Mucosa of stomach (tissue), 1 donor: Measurements from ENCODE around the gene ROM1.
"Not testable (repeated sequence)": the region's sequence is repeated elsewhere in the genome, so short reads cannot be mapped to it uniquely, and the experiment has no call there.

Experiments
- H3K27me3 ChIP-seq: one replicate; pipeline ENCODE4 v1.7.0; 2013; ENCODE audit warnings: mild to moderate bottlenecking, low read length; ENCODE audit not compliant: control insufficient read depth, insufficient read depth
- H3K36me3 ChIP-seq: one replicate; pipeline ENCODE4 v1.7.0; 2013; ENCODE audit warnings: low read length; ENCODE audit not compliant: control insufficient read depth, insufficient read depth
- H3K4me1 ChIP-seq: one replicate; pipeline ENCODE4 v1.7.0; 2013; ENCODE audit warnings: mild to moderate bottlenecking, low read length; ENCODE audit not compliant: control insufficient read depth, insufficient read depth
- H3K4me3 ChIP-seq: one replicate; pipeline ENCODE4 v1.7.0; 2013; ENCODE audit warnings: low read length
- H3K9ac ChIP-seq: one replicate; pipeline ENCODE4 v1.7.0; 2013; ENCODE audit warnings: mild to moderate bottlenecking, low read length, moderate library complexity
- H3K9me3 ChIP-seq: one replicate; pipeline ENCODE4 v1.7.0; 2013; ENCODE audit warnings: mild to moderate bottlenecking, low read length, moderate library complexity; ENCODE audit not compliant: control insufficient read depth
- donor health status: Pancreatic carcinoma.

The ROM1 gene

GRCh38 chr11:62648185-62648966 is 35.3 kb downstream of the ROM1 start:
- H3K4me1 ChIP-seq: peaks cover 25% of the 10 kb centered on the region
- no peaks in the 10 kb centered on the region for H3K27me3 ChIP-seq
- no peak overlapping the region for H3K4me3 ChIP-seq
- no peaks in the 10 kb centered on the region for H3K9me3 ChIP-seq
- peaks cover 17% of the 10 kb centered on the region for H3K36me3 ChIP-seq
- no peak overlapping the region for H3K9ac ChIP-seq

GRCh38 chr11:62648967-62649364 is 35.9 kb downstream of the ROM1 start:
- Histone ChIP-seq H3K4me1 (peaks cover 25% of the 10 kb centered on the region), H3K9me3 (no peaks in the 10 kb centered on the region), H3K27me3 (no peaks in the 10 kb centered on the region), H3K36me3 (peaks cover 17% of the 10 kb centered on the region), H3K4me3 (no peak overlapping the region), H3K9ac (no peak overlapping the region)

GRCh38 chr11:62649486-62649885 is 36.4 kb downstream of the ROM1 start:
- no peak overlapping the region for H3K9ac ChIP-seq
- peaks cover 25% of the 10 kb centered on the region for H3K4me1 ChIP-seq
- no peak overlapping the region for H3K4me3 ChIP-seq
- no peaks in the 10 kb centered on the region for H3K9me3 ChIP-seq
- H3K36me3 ChIP-seq: peaks cover 17% of the 10 kb centered on the region
- H3K27me3 ChIP-seq: no peaks in the 10 kb centered on the region

GRCh38 chr11:62650283-62650682 is 37.2 kb downstream of the ROM1 start:
- H3K9ac ChIP-seq, H3K4me3 ChIP-seq, H3K27me3 ChIP-seq, H3K9me3 ChIP-seq: not testable (repeated sequence)
- H3K36me3 ChIP-seq: peaks cover 17% of the 10 kb centered on the region
- H3K4me1 ChIP-seq: peaks cover 20% of the 10 kb centered on the region

GRCh38 chr11:62652161-62653006 is 39.3 kb downstream of the ROM1 start:
- Histone ChIP-seq H3K36me3 (peaks cover 17% of the 10 kb centered on the region), H3K9me3 (no peaks in the 10 kb centered on the region), H3K4me1 (peaks cover 12% of the 10 kb centered on the region), H3K27me3 (no peaks in the 10 kb centered on the region), H3K9ac (peak overlapping the region; percentile 86), H3K4me3 (peak overlapping the region; percentile 60)

- H3K4me1 ChIP-seq: peaks cover 12% of the 10 kb centered on the region
- no peak overlapping the region for H3K4me3 ChIP-seq
- H3K27me3 ChIP-seq: no peaks in the 10 kb centered on the region
- no peaks in the 10 kb centered on the region for H3K9me3 ChIP-seq
- H3K9ac ChIP-seq: no peak overlapping the region
- peaks cover 2% of the 10 kb centered on the region for H3K36me3 ChIP-seq
Measured at GRCh38 chr11:62654297-62654696, 41.2 kb downstream of the ROM1 start.

GRCh38 chr11:62656796-62657429 is 43.9 kb downstream of the ROM1 start:
- H3K27me3 ChIP-seq: no peaks in the 10 kb centered on the region
- H3K4me3 ChIP-seq: no peak overlapping the region
- no peak overlapping the region for H3K9ac ChIP-seq
- no peaks in the 10 kb centered on the region for H3K9me3 ChIP-seq
- no peaks in the 10 kb centered on the region for H3K36me3 ChIP-seq
- peaks cover 6% of the 10 kb centered on the region for H3K4me1 ChIP-seq

GRCh38 chr11:62664405-62665074 is 51.5 kb downstream of the ROM1 start:
- peak overlapping the region; percentile 96 for H3K4me3 ChIP-seq
- peaks cover 11% of the 10 kb centered on the region for H3K36me3 ChIP-seq
- no peaks in the 10 kb centered on the region for H3K27me3 ChIP-seq
- H3K9ac ChIP-seq: peak overlapping the region; percentile 79
- H3K4me1 ChIP-seq: peaks cover 30% of the 10 kb centered on the region
- H3K9me3 ChIP-seq: no peaks in the 10 kb centered on the region
